Erythroblast (primary cell): ENCODE measurements around the gene CDH11.

ENCODE experiments used
- GATA1 ChIP-seq: IDR thresholded peaks from 2 replicates; pipeline ENCODE4 v1.6.1; 2011; ENCODE audit warnings: low read depth, mild to moderate bottlenecking, control low read depth, low read length, moderate library complexity
- POLR2A ChIP-seq: IDR thresholded peaks from 2 replicates; pipeline ENCODE4 v1.6.1; 2011; ENCODE audit warnings: mild to moderate bottlenecking, low read length

DNA sequence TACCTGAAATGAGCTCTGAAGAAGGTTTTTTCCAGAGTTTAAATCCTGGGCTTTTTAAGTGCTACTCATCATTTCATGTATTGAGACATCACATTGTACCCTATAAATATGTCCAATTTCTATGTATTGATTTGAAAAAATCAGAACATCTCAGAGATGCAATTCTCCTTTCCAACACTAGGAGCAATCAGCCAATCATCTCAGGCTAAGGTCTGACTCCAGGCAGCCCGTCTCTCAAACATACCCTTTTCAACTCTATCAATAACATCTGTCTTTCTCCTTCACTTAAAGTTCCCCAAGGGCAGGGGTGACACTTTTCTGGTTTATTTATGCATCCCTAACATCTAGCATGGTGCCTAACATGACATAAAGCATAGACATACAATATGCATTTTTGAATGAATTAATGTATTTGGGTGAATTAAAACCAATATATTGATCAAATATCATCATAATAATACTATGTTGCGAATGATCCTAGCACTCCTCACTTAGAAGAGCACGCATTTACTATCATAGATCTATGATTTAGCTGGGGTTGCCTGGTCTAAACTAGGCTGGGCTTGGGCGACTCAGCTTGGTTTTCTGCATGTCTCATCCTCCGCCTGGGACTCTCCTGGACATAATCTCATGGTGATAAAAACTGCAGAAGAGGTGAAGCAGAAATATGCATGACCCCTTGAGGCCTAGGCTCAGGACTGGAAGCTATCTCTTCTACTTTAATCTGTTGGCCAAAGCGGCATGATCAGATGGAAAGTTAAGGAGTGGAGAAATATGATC, 5.2 kb upstream of the CDH11 start:
- TF ChIP-seq POLR2A (no peak), GATA1 (no peak)
